KMS-11 (cell line): Measurements from ENCODE around the gene SRBD1.

ENCODE experiments used
- H2AFZ ChIP-seq: fragments of 200-600 bp; sonication (generic); 2 replicates; pipeline ENCODE4 v1.6.1; 2016; ENCODE audit warnings: antibody characterized with exemption, mixed run types, low read depth
- H3K27ac ChIP-seq: fragments of 200-600 bp; sonication (generic); 2 replicates; pipeline ENCODE4 v1.6.1; 2016; ENCODE audit warnings: mild to moderate bottlenecking, mixed run types
- H3K27me3 ChIP-seq: fragments of 200-600 bp; sonication (generic); 2 replicates; pipeline ENCODE4 v1.6.1; 2017; ENCODE audit warnings: mild to moderate bottlenecking, low read depth, mixed run types, moderate library complexity; ENCODE audit not compliant: insufficient read depth
- H3K36me3 ChIP-seq: fragments of 200-600 bp; sonication (generic); 2 replicates; pipeline ENCODE4 v1.6.1; 2017; ENCODE audit warnings: mild to moderate bottlenecking, mixed run types; ENCODE audit not compliant: insufficient read depth
- H3K4me1 ChIP-seq: fragments of 200-600 bp; sonication (generic); 2 replicates; pipeline ENCODE4 v1.6.1; 2016; ENCODE audit warnings: mild to moderate bottlenecking, low read depth, mixed run types; ENCODE audit not compliant: poor library complexity, severe bottlenecking
- H3K4me2 ChIP-seq: fragments of 200-600 bp; sonication (generic); 2 replicates; pipeline ENCODE4 v1.7.0; 2016; ENCODE audit warnings: mild to moderate bottlenecking, mixed run types
- H3K4me3 ChIP-seq: fragments of 200-600 bp; sonication (generic); IDR thresholded peaks from 2 replicates; pipeline ENCODE4 v1.6.1; 2017; ENCODE audit warnings: low read depth, low read length, mixed read lengths; ENCODE audit not compliant: insufficient read depth
- H3K79me2 ChIP-seq: fragments of 200-600 bp; sonication (generic); 2 replicates; pipeline ENCODE4 v1.6.1; 2016; ENCODE audit warnings: low read depth, mixed run types; ENCODE audit not compliant: insufficient read depth
- H3K9ac ChIP-seq: fragments of 200-600 bp; sonication (generic); 2 replicates; pipeline ENCODE4 v1.6.1; 2016; ENCODE audit warnings: mild to moderate bottlenecking, mixed run types
- H4K20me1 ChIP-seq: fragments of 200-600 bp; sonication (generic); 2 replicates; pipeline ENCODE4 v1.6.1; 2016; ENCODE audit warnings: mild to moderate bottlenecking, mixed run types; ENCODE audit not compliant: insufficient read depth
- TF ChIP-seq, protein P1 (sequence below): fragments of 200-600 bp; sonication (generic); conservative IDR thresholded peaks from 2 replicates; pipeline ENCODE4 v1.6.1; 2017; ENCODE audit warnings: low read depth, mild to moderate bottlenecking, antibody characterized with exemption, low read length, moderate library complexity, mixed read lengths

The SRBD1 gene

DNA sequence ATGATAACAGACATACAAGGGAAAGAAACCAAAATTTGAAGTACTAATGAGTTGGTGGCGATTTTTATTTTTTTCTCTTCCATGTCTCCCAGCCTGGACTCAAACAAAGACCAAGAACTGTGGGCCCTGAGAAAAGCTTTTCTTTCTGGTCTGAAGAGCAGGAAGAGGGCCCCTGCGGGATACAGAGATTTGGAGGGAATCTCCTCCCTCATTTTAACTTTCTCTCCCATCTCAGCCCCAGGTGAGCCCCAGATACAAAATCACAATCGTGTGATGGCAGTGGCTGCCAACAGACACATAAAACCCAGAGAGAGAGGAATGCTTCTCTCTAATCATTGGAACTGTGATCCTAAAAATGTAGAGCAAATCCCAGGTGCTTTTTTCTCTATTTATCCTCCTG is 20.9 kb upstream of the SRBD1 start:
- H3K9ac ChIP-seq: no peak overlapping the region
- no peak overlapping the region for H3K4me3 ChIP-seq
- no peaks in the 10 kb centered on the region for H3K79me2 ChIP-seq
- no peak overlapping the region for H3K27ac ChIP-seq
- H4K20me1 ChIP-seq: no peaks in the 10 kb centered on the region
- TF ChIP-seq, protein P1, sequence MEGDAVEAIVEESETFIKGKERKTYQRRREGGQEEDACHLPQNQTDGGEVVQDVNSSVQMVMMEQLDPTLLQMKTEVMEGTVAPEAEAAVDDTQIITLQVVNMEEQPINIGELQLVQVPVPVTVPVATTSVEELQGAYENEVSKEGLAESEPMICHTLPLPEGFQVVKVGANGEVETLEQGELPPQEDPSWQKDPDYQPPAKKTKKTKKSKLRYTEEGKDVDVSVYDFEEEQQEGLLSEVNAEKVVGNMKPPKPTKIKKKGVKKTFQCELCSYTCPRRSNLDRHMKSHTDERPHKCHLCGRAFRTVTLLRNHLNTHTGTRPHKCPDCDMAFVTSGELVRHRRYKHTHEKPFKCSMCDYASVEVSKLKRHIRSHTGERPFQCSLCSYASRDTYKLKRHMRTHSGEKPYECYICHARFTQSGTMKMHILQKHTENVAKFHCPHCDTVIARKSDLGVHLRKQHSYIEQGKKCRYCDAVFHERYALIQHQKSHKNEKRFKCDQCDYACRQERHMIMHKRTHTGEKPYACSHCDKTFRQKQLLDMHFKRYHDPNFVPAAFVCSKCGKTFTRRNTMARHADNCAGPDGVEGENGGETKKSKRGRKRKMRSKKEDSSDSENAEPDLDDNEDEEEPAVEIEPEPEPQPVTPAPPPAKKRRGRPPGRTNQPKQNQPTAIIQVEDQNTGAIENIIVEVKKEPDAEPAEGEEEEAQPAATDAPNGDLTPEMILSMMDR: no peak
- no peak overlapping the region for H2AFZ ChIP-seq
- H3K4me2 ChIP-seq: no peak overlapping the region
- no peaks in the 10 kb centered on the region for H3K36me3 ChIP-seq
- no peaks in the 10 kb centered on the region for H3K27me3 ChIP-seq
- no peaks in the 10 kb centered on the region for H3K4me1 ChIP-seq

DNA sequence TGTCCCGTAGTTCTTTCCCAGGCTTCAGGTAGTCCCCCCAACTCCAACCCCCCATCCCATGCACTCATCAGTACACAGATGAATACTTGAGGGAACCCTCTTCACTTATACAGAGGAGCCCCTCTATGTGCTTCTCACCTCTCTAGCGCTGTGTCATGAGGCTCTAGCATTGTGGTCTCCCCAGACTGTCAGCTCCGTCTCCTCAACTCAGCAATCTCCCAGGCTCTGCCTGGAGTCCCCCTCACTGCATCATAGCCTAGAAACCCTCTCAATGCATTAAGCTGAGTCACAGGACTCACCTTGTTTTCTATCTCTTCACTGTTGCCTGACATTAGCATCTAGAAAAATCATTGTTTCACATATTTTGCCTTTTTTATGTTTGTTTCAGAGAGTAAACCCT is 20.3 kb upstream of the SRBD1 start:
- Histone ChIP-seq H3K4me3 (no peak overlapping the region), H3K27ac (no peak overlapping the region), H3K9ac (no peak overlapping the region), H3K4me2 (no peak overlapping the region), H4K20me1 (no peaks in the 10 kb centered on the region), H3K27me3 (no peaks in the 10 kb centered on the region), H3K79me2 (no peaks in the 10 kb centered on the region), H2AFZ (no peak overlapping the region), H3K36me3 (no peaks in the 10 kb centered on the region), H3K4me1 (no peaks in the 10 kb centered on the region)
- TF ChIP-seq, protein P1: no peak

DNA sequence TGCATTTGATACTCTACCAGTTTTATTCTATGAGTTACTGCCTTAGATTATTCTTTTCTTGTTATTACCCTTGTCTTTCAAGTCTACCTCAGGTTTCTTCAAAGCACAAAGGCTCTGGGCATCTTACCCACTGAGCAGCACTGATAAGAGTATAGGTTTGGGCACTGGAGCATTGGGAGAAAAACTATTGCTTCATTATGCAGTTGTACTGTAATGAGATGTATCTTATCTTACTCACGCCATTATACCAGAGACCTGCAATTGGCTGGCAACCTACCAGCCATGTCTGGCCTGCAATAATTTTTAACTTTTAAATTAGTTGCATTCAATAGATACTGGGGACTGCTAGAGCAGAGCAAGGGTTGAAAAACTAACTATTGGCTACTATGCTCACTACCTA is 18.9 kb upstream of the SRBD1 start:
- H3K9ac ChIP-seq: no peak overlapping the region
- H2AFZ ChIP-seq: no peak overlapping the region
- no peaks in the 10 kb centered on the region for H3K36me3 ChIP-seq
- H3K4me2 ChIP-seq: no peak overlapping the region
- TF ChIP-seq, protein P1: no peak
- no peaks in the 10 kb centered on the region for H3K79me2 ChIP-seq
- H3K27me3 ChIP-seq: no peaks in the 10 kb centered on the region
- H3K4me1 ChIP-seq: no peaks in the 10 kb centered on the region
- no peak overlapping the region for H3K4me3 ChIP-seq
- H3K27ac ChIP-seq: no peak overlapping the region
- no peaks in the 10 kb centered on the region for H4K20me1 ChIP-seq

DNA sequence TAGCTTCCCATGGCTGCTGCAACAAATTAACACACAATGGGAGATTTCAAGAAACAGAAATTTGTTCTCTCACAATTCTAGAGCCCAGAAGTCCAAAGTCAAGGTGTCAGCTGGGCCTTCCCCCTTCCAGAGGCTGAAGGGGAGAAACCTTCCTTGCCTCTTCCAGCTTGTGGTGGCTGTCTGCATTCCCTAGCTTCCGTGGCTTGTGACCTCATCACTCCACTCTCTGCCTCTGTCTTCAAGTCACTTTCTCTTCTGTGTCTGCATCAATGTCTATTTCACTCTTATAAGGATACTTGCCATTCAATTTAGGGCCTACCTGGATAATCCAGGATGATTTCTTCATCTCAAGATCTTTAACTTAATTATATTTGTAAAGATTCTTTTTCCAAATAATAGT is 16.8 kb upstream of the SRBD1 start:
- H3K27me3 ChIP-seq: no peaks in the 10 kb centered on the region
- TF ChIP-seq, protein P1: no peak
- H3K36me3 ChIP-seq: no peaks in the 10 kb centered on the region
- H2AFZ ChIP-seq: no peak overlapping the region
- H3K4me1 ChIP-seq: no peaks in the 10 kb centered on the region
- no peak overlapping the region for H3K9ac ChIP-seq
- H3K27ac ChIP-seq: no peak overlapping the region
- no peak overlapping the region for H3K4me3 ChIP-seq
- no peaks in the 10 kb centered on the region for H3K79me2 ChIP-seq
- H3K4me2 ChIP-seq: no peak overlapping the region
- H4K20me1 ChIP-seq: no peaks in the 10 kb centered on the region
